ENCODE measurements around the gene COPS2. TPM values are rescaled to one million over a fixed set of nuclear protein-coding genes. Genes with fewer than 3 reads are reported as not detected.

Gene COPS2
- total and polyA plus RNA-seq, 9 of the 15 experiments (the other 6 are each of a cell fraction or from before 2014, with no cell fraction given), result 66.4 to 154 (median 117) TPM

GRCh38 chr15:49155110-49155833 is at the start of gene COPS2 (continued):
- TF ChIP-seq CUX1 (CRISPR knock-in tag; IDR thresholded peaks at IDR 0.05) (no peak), JUND (IDR thresholded peaks at IDR 0.05; ENCODE audit: borderline replicate concordance, low read depth, low read length) (peak; percentile 73; the same call in 1 of the 2 replicates), JUND (tag; IDR thresholded peaks at IDR 0.05; ENCODE audit: borderline replicate concordance, low read depth, low read length) (no peak; the same call in 2 of the 3 replicates), E2F3 (CRISPR knock-in tag; IDR thresholded peaks at IDR 0.05) (no peak), HMGXB4 (CRISPR knock-in tag; IDR thresholded peaks at IDR 0.05) (no peak), GATA2 (CRISPR knock-in tag; IDR thresholded peaks at IDR 0.05) (no peak), ZNF695 (CRISPR knock-in tag; IDR thresholded peaks at IDR 0.05) (no peak), L3MBTL2 (IDR thresholded peaks at IDR 0.05) (peak; percentile 53), POLR2AphosphoS2 (IDR thresholded peaks at IDR 0.05; ENCODE audit: low read length) (0 out of 2 replicates have a peak, but pooled peaks have one; percentile 55), YBX1 (IDR thresholded peaks at IDR 0.05) (no peak), ILK (tag; IDR thresholded peaks at IDR 0.05; ENCODE audit: borderline replicate concordance, low read depth) (no peak), PHB (CRISPR knock-in tag; IDR thresholded peaks at IDR 0.05) (no peak), KDM1A (IDR thresholded peaks at IDR 0.05) (no peak), MBD2 (IDR thresholded peaks at IDR 0.05; ENCODE audit: borderline replicate concordance, low read depth) (peak; percentile 72), ZBTB33 (CRISPR knock-in tag; IDR thresholded peaks at IDR 0.05) (no peak), ZBTB5 (IDR thresholded peaks at IDR 0.05) (no peak)
